ENCODE measurements around the gene NPBWR2. TPM values are rescaled to one million over a fixed set of nuclear protein-coding genes. Genes with fewer than 3 reads are reported as not detected.

The NPBWR2 gene
- total and polyA plus RNA-seq, 4 donors: not detected

DNA sequence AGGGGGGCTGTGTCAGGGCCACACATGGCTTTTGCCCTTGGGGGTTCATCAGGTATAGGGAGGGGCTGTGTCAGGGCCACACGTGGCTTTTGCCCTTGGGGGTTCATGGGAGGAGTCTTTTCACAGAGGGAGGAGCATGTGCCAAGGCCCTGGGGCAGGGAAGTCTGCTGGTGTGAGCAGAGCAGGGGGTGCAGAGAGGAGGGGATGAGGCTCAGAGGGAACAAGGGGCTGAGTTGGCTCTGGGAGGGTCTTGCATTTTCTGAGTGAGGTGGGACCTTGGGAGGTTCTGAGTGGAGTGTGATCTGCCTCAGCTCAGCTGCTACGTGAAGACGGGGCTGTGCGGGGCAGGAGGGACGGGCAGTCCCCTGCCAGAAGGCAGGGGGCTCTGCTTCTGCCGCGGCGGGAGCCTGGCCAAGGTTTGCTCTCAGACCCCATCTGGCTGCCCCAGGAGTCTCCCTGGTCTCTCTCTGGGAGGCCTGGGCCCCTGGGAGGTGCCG is 51.9 kb downstream of the NPBWR2 start:
- DNase-seq (ENCODE audit: low spot score): no peak
- TF ChIP-seq, protein P1, sequence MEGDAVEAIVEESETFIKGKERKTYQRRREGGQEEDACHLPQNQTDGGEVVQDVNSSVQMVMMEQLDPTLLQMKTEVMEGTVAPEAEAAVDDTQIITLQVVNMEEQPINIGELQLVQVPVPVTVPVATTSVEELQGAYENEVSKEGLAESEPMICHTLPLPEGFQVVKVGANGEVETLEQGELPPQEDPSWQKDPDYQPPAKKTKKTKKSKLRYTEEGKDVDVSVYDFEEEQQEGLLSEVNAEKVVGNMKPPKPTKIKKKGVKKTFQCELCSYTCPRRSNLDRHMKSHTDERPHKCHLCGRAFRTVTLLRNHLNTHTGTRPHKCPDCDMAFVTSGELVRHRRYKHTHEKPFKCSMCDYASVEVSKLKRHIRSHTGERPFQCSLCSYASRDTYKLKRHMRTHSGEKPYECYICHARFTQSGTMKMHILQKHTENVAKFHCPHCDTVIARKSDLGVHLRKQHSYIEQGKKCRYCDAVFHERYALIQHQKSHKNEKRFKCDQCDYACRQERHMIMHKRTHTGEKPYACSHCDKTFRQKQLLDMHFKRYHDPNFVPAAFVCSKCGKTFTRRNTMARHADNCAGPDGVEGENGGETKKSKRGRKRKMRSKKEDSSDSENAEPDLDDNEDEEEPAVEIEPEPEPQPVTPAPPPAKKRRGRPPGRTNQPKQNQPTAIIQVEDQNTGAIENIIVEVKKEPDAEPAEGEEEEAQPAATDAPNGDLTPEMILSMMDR (IDR thresholded peaks at IDR 0.05; ENCODE audit: low read depth, low read length, missing input control): no peak
- TF ChIP-seq, protein P2, sequence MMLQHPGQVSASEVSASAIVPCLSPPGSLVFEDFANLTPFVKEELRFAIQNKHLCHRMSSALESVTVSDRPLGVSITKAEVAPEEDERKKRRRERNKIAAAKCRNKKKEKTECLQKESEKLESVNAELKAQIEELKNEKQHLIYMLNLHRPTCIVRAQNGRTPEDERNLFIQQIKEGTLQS (IDR thresholded peaks at IDR 0.05): no peak
- TF ChIP-seq FOXA2 (IDR thresholded peaks at IDR 0.05): no peak
- no peak for TF ChIP-seq SP1 (IDR thresholded peaks at IDR 0.05)
- no peak overlapping the region for H3K4me3 ChIP-seq (ENCODE audit: low read depth in 1 of 3, low read length in 3 of 3)
- H3K27ac ChIP-seq (ENCODE audit: low read depth in 1 of 2, low read length in 2 of 2): peak overlapping the region; percentile 15 to 53
- no peak overlapping the region for H3K9ac ChIP-seq (ENCODE audit: low read depth in 1 of 2, low read length in 2 of 2)
- H3K36me3 ChIP-seq (ENCODE audit: control insufficient read depth in 4 of 4, insufficient read depth in 3 of 4, low read depth in 1 of 4, low read length in 3 of 4): no peaks in the 10 kb centered on the region
- WGBS: 69% methylated on average over 9 of the region's 9 CpGs
- H3K27me3 ChIP-seq (ENCODE audit: control insufficient read depth in 4 of 4, insufficient read depth in 4 of 4, low read length in 3 of 4): peaks cover 0 to 5% (median 1%) of the 10 kb centered on the region in 4 donors
- no peaks in the 10 kb centered on the region for H3K9me3 ChIP-seq (ENCODE audit: control insufficient read depth in 4 of 4, low read length in 3 of 4)
- peaks cover 0 to 17% (median 7%) of the 10 kb centered on the region in 4 donors for H3K4me1 ChIP-seq (ENCODE audit: control insufficient read depth in 4 of 4, insufficient read depth in 4 of 4, low read length in 3 of 4)

GRCh38 chr20:64053841-64054661 is 53.3 kb downstream of the NPBWR2 start:
- H3K27ac ChIP-seq (ENCODE audit: low read depth in 1 of 2, low read length in 2 of 2): peak overlapping the region; percentile 16 to 47
- DNase-seq (ENCODE audit: low spot score): no peak

More at GRCh38 chr20:64053841-64054661, 53.3 kb downstream of the NPBWR2 start:
- no peak overlapping the region for H3K9ac ChIP-seq (ENCODE audit: low read depth in 1 of 2, low read length in 2 of 2)
- H3K27me3 ChIP-seq (ENCODE audit: control insufficient read depth in 4 of 4, insufficient read depth in 4 of 4, low read length in 3 of 4): peaks cover 0 to 6% (median 1%) of the 10 kb centered on the region in 4 donors
- no peak overlapping the region for H3K4me3 ChIP-seq (ENCODE audit: low read depth in 1 of 3, low read length in 3 of 3)
- peaks cover 0 to 17% (median 7%) of the 10 kb centered on the region in 4 donors for H3K4me1 ChIP-seq (ENCODE audit: control insufficient read depth in 4 of 4, insufficient read depth in 4 of 4, low read length in 3 of 4)
- 42% methylated on average over 17 of the region's 17 CpGs for WGBS
- TF ChIP-seq RAD21 (IDR thresholded peaks at IDR 0.05) (peak; percentile 8 to 9), SP1 (IDR thresholded peaks at IDR 0.05) (no peak), GABPA (IDR thresholded peaks at IDR 0.05 in 1 of 2, conservative IDR thresholded peaks at IDR 0.05 in 1 of 2) (no peak), TAF1 (conservative IDR thresholded peaks at IDR 0.05) (no peak), JUND (IDR thresholded peaks at IDR 0.05) (no peak), MAX (IDR thresholded peaks at IDR 0.05) (no peak), HNF4G (IDR thresholded peaks at IDR 0.05) (no peak), RXRA (IDR thresholded peaks at IDR 0.05) (no peak), FOXA1 (IDR thresholded peaks at IDR 0.05) (no peak), EGR1 (IDR thresholded peaks at IDR 0.05; ENCODE audit: low read depth in 2 of 2) (no peak), FOXA2 (IDR thresholded peaks at IDR 0.05) (no peak), NR2F2 (IDR thresholded peaks at IDR 0.05) (no peak)
- TF ChIP-seq, protein P1 (IDR thresholded peaks at IDR 0.05; ENCODE audit: low read depth, low read length, missing input control): peak; percentile 19
- TF ChIP-seq, protein P3, sequence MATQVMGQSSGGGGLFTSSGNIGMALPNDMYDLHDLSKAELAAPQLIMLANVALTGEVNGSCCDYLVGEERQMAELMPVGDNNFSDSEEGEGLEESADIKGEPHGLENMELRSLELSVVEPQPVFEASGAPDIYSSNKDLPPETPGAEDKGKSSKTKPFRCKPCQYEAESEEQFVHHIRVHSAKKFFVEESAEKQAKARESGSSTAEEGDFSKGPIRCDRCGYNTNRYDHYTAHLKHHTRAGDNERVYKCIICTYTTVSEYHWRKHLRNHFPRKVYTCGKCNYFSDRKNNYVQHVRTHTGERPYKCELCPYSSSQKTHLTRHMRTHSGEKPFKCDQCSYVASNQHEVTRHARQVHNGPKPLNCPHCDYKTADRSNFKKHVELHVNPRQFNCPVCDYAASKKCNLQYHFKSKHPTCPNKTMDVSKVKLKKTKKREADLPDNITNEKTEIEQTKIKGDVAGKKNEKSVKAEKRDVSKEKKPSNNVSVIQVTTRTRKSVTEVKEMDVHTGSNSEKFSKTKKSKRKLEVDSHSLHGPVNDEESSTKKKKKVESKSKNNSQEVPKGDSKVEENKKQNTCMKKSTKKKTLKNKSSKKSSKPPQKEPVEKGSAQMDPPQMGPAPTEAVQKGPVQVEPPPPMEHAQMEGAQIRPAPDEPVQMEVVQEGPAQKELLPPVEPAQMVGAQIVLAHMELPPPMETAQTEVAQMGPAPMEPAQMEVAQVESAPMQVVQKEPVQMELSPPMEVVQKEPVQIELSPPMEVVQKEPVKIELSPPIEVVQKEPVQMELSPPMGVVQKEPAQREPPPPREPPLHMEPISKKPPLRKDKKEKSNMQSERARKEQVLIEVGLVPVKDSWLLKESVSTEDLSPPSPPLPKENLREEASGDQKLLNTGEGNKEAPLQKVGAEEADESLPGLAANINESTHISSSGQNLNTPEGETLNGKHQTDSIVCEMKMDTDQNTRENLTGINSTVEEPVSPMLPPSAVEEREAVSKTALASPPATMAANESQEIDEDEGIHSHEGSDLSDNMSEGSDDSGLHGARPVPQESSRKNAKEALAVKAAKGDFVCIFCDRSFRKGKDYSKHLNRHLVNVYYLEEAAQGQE (IDR thresholded peaks at IDR 0.05): no peak
- TF ChIP-seq, protein P4, sequence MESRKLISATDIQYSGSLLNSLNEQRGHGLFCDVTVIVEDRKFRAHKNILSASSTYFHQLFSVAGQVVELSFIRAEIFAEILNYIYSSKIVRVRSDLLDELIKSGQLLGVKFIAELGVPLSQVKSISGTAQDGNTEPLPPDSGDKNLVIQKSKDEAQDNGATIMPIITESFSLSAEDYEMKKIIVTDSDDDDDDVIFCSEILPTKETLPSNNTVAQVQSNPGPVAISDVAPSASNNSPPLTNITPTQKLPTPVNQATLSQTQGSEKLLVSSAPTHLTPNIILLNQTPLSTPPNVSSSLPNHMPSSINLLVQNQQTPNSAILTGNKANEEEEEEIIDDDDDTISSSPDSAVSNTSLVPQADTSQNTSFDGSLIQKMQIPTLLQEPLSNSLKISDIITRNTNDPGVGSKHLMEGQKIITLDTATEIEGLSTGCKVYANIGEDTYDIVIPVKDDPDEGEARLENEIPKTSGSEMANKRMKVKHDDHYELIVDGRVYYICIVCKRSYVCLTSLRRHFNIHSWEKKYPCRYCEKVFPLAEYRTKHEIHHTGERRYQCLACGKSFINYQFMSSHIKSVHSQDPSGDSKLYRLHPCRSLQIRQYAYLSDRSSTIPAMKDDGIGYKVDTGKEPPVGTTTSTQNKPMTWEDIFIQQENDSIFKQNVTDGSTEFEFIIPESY (IDR thresholded peaks at IDR 0.05): no peak
- TF ChIP-seq, protein P2 (IDR thresholded peaks at IDR 0.05): no peak
- H3K9me3 ChIP-seq (ENCODE audit: control insufficient read depth in 4 of 4, low read length in 3 of 4): no peaks in the 10 kb centered on the region
- H3K36me3 ChIP-seq (ENCODE audit: control insufficient read depth in 4 of 4, insufficient read depth in 3 of 4, low read depth in 1 of 4, low read length in 3 of 4): no peaks in the 10 kb centered on the region

Data from liver (tissue), 9 donors.